ENCODE results near the gene GALNT10. TPM values are rescaled to one million over a fixed set of nuclear protein-coding genes. Genes with fewer than 3 reads are reported as not detected.

GALNT10 gene
- total RNA-seq, 1 donor from 2014 or later, result 50.7 TPM

Other genes starting within 250 kb of the GALNT10 start
- gene FAM114A2, start 151.8 kb upstream of the GALNT10 start, total RNA-seq, result 23.6 and 27.3 TPM in 2 replicates
- 23.1 and 26.4 TPM in 2 replicates for gene MFAP3, start 151.8 kb upstream of the GALNT10 start, total RNA-seq